Inflammatory macrophage treated with lipopolysaccharide for 1 hour (primary cell): Measurements from ENCODE around the gene BMPR2.
"Not testable (repeated sequence)": the region's sequence is repeated elsewhere in the genome, so short reads cannot be mapped to it uniquely, and the experiment has no call there.

Experiments
- DNase-seq, 2 donors: peaks; one replicate each; pipeline ENCODE4 v3.0.0-alpha.2; 2020 to 2022

BMPR2 gene

GRCh38 chr2:202542142-202542541, 166.0 kb downstream of the BMPR2 start:
- DNase-seq: no peak

GRCh38 chr2:202545523-202545922, 169.4 kb downstream of the BMPR2 start:
- DNase-seq: no peak

- DNase-seq: no peak
These were observed 169.8 kb downstream of the BMPR2 start for GRCh38 chr2:202545931-202546330.

- not testable (repeated sequence) for DNase-seq
These were observed 170.5 kb downstream of the BMPR2 start for GRCh38 chr2:202546499-202547141.

DNA sequence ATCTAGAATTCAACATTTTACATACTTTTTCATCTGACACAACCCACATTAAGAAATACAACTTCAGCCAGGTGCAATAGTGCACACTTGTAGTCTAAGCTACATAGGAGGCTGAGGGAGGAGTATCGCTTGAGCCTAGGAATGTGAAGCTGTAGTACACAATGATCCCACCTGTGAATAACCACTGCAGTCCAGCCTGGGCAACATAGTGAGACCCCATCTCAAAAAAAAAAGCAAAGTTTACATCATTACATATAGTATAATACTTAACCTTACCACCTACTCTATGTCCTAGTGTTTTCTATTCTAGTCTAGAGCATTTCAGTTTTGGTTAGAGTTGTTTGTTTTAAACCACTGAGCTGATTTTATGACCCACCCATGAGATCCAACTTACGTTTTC, 172.1 kb downstream of the BMPR2 start:
- DNase-seq: no peak

GRCh38 chr2:202551000-202551399, 174.9 kb downstream of the BMPR2 start:
- DNase-seq: not testable (repeated sequence)

DNA sequence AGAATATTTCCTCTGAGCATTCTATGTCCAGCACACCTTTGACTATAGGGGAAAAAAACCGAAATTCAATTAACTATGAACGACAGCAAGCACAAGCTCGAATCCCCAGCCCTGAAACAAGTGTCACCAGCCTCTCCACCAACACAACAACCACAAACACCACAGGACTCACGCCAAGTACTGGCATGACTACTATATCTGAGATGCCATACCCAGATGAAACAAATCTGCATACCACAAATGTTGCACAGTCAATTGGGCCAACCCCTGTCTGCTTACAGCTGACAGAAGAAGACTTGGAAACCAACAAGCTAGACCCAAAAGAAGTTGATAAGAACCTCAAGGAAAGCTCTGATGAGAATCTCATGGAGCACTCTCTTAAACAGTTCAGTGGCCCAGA, 179.2 kb downstream of the BMPR2 start:
- no peak for DNase-seq

GRCh38 chr2:202560200-202560599, 184.1 kb downstream of the BMPR2 start:
- DNase-seq: no peak

GRCh38 chr2:202564226-202564625, 188.1 kb downstream of the BMPR2 start:
- no peak for DNase-seq

- no peak for DNase-seq
These were observed 190.2 kb downstream of the BMPR2 start for GRCh38 chr2:202566286-202566685.

GRCh38 chr2:202574541-202574940, 198.4 kb downstream of the BMPR2 start:
- no peak for DNase-seq

DNA sequence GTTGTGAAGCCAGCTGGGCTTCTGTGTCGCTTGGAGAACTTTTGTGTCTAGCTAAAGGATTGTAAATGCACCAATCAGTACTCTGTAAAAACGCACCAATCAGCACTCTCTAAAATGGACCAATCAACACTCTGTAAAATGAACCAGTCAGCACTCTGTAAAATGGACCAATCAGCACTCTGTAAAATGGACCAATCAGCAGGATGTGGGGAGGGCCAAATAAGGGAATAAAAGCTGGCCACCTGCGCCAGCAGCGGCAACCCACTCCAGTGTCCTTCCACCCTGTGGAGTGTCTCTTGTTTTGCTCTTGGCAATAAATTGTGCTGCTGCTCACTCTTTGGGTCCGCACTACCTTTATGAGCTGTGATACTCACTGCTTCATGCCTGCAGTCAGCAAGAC, 199.1 kb downstream of the BMPR2 start:
- DNase-seq: not testable (repeated sequence)

- no peak for DNase-seq
These were observed 201.4 kb downstream of the BMPR2 start for GRCh38 chr2:202577250-202578183.

DNA sequence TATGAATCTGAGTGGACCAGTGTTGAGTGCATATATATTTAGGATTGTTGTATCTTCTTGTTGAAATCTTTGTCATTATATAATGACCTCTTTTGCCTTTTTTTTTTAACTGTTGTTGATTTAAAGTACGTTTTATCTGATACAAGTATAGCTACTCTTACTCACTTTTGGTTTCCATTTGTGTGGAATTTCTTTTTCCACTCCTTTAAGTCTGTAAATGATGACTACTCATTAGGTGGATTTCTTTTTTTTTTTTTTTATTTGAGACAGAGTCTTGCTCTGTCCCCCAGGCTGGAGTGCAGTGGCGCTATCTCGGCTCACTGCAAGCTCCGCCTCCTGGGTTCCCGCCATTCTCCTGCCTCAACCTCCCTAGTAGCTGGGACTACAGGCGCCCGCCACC, 206.7 kb downstream of the BMPR2 start:
- not testable (repeated sequence) for DNase-seq

GRCh38 chr2:202583709-202584219, 207.6 kb downstream of the BMPR2 start:
- no peak for DNase-seq

DNA sequence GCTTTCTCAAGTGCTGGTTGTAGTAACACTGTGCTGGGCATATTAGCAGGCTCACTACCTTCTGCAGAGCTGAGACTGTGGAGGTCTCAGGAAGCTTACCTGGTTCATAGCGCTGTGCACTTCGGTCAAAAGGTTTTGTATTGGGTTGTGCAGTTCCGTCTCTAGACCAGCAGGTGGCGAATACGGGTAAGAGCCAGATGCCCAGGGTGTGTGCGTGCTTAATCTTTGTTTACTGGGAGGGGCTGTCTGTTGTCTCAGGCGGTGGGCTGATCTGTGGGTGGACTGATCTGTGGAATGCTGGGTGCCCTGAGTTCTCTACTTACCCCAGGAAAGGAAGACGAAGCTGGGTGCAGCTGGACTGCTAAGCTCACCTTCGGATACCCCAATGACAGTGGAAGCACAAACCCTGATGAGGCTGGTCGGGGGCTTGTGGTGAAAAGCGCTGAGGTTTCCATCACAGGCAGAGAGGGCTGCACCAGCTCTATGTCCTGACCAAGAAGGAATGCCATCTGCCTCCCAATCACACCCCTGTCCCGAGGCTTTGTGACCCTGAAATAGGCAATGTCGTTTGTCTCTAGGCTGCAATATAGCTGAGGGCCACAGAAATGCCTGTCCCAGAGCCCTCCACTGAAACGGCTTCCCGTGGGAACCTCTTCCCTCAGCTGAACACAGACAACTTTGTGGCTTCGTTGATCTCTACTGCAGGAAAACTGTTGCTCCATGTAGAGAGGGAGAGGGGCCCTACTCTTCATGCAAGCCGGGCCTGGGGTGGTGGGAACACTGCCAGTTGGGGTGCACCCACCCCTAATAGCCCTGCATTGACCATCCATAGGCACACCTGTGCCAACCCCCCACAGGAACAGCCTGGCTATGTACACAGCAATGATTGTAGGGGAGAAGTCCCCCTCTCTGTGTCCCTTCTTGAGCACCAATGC, 212.8 kb downstream of the BMPR2 start:
- peak; percentile 49 to 85 for DNase-seq

GRCh38 chr2:202589582-202589949, 213.4 kb downstream of the BMPR2 start:
- DNase-seq: no peak

DNA sequence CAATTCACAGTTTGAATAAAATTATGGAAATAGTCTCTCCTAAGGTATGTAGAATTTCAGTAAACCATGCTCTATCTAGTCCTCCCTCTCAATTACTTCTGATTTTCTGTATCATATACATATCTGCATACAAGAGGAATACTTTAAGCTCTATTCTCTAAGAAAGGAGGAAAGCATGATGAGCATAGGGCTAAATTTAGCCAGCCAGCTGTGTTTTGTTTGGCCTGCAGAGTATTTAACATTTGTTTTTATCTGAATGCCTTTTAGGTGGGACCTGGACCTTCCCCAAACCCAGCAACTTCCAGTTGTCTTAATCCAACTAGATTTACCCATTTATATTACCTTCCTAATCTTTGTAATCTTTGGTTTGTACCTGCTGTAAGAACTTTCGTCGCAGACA, 216.4 kb downstream of the BMPR2 start:
- DNase-seq: no peak

- no peak for DNase-seq
These were observed 223.0 kb downstream of the BMPR2 start for GRCh38 chr2:202599105-202599504.

GRCh38 chr2:202599911-202600310, 223.8 kb downstream of the BMPR2 start:
- no peak for DNase-seq

DNA sequence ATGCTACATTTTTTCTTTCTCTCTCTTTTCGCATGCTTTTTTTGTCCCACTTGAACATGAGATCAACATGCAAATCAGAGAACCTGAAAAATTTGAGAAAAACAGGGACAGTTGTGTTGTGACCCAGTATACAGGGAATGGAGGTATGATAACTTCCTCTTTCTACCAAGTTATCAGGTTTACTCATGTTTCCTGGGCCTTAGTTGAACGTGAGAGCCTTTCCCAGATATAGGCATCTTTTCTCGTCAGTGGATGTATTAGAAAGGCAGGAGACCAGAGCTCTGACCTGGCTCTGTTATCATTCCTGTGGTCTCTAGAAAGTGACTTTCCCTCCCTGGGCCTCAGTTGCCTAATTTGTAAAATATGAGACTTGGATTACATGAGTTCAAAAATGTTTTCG, 228.6 kb downstream of the BMPR2 start:
- DNase-seq: no peak

DNA sequence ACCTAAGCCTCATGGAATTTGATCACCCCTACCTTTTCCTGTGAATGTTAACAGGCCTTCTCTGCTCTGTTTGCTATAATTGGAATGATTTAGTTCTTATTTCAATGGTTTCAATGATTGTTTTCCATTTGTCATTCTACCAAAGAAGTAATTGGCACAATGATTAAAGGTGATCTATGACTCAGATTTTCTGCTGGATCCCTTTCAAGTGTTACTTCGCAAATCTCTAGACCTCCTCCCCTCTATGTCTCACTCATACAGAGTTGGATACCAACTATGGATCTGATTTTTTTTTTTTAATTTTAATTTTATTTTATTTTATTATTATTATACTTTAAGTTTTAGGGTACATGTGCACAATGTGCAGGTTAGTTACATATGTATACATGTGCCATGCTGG, 229.0 kb downstream of the BMPR2 start:
- DNase-seq: no peak
